ENCODE data around the gene ATP6V1A.
A peak's percentile ranks its signal among the peaks of the same experiment; 100 is the strongest.

The ATP6V1A gene

DNA sequence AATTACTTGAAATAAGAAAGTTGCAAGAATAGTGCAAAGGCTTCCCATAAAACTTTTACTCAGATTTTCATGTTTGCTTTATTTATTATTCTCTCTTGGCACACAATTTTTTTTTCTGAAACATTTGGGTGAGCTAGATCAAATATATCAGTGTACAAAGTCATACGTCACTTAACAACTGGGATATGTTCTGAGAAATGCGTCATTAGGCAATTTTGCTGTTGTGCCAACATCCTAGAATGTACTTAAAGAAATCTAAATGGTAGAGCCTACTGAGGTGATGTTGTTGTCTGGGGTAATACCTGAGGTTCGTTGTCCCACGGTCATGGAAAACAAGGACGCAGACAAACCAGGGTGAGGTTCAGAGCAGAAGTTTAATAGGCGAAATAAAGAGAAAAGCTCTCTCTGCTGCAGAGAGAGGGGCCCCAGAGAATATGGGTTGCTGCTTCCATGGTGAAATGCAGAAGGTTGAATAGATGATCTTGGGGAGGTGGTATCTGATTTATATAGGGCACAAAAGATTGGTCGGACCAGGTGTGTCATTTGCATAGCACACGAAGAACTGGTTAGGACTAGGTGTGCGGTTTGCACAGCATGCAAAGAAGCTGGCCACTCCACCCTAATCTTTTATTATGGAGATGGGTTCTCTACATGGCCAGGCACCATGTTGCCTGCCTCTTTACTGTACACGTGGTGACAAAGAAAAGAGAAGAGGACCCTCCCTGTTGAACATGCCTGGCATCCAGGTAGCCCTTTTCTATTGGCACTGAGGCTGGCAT lies 82.9 kb downstream of the ATP6V1A start:
- peak; percentile 34; the same call in 1 of the 2 replicates for TF ChIP-seq MAX (IDR thresholded peaks at IDR 0.05)
- TF ChIP-seq TAF1 (IDR thresholded peaks at IDR 0.05; ENCODE audit: low read depth): no peak

- TF ChIP-seq, protein P1, sequence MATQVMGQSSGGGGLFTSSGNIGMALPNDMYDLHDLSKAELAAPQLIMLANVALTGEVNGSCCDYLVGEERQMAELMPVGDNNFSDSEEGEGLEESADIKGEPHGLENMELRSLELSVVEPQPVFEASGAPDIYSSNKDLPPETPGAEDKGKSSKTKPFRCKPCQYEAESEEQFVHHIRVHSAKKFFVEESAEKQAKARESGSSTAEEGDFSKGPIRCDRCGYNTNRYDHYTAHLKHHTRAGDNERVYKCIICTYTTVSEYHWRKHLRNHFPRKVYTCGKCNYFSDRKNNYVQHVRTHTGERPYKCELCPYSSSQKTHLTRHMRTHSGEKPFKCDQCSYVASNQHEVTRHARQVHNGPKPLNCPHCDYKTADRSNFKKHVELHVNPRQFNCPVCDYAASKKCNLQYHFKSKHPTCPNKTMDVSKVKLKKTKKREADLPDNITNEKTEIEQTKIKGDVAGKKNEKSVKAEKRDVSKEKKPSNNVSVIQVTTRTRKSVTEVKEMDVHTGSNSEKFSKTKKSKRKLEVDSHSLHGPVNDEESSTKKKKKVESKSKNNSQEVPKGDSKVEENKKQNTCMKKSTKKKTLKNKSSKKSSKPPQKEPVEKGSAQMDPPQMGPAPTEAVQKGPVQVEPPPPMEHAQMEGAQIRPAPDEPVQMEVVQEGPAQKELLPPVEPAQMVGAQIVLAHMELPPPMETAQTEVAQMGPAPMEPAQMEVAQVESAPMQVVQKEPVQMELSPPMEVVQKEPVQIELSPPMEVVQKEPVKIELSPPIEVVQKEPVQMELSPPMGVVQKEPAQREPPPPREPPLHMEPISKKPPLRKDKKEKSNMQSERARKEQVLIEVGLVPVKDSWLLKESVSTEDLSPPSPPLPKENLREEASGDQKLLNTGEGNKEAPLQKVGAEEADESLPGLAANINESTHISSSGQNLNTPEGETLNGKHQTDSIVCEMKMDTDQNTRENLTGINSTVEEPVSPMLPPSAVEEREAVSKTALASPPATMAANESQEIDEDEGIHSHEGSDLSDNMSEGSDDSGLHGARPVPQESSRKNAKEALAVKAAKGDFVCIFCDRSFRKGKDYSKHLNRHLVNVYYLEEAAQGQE (IDR thresholded peaks at IDR 0.05; ENCODE audit: low read depth): no peak
- TF ChIP-seq EP300 (IDR thresholded peaks at IDR 0.05; ENCODE audit: borderline replicate concordance): no peak
- TF ChIP-seq YY1 (IDR thresholded peaks at IDR 0.05; ENCODE audit: low read depth): no peak
- no peak for TF ChIP-seq TCF12 (IDR thresholded peaks at IDR 0.05; ENCODE audit: low read depth)
Measured at GRCh38 chr3:113831103-113831355, 84.2 kb downstream of the ATP6V1A start.

DNA sequence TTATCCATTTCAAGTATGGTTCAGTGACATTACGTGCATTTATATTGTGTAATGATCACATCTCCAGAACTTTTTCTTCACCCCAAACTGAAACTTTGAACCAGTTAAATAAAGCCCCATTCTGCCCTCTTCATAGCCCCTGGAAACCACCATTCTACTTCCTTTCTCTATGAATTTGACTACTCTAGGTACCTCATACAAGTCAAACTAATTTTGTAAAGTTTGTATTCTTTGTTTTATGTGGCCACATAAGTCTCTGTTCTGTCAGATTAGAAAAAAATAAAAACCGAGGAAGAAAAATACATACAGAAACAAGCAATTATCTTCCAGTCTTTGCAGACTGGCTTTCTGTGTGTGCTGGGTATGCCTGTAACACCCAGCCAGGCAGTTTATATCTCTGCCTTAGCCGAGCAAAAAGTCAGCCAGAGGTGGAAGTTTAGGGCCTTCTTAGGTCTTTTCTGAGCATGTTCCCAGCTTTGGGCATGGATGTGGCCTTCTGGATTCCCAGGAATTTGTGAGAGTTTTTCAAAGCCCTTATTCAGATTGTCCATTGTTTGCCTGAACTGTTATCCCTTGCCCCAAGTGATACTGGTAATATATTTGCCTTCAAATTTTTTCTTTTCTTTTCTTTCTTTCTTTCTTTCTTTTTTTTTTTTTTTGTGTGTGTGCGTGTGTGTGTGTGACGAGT lies 85.8 kb downstream of the ATP6V1A start:
- no peak for TF ChIP-seq TCF12 (IDR thresholded peaks at IDR 0.05; ENCODE audit: low read depth)
- TF ChIP-seq CREB1 (IDR thresholded peaks at IDR 0.05; ENCODE audit: low read depth): no peak

DNA sequence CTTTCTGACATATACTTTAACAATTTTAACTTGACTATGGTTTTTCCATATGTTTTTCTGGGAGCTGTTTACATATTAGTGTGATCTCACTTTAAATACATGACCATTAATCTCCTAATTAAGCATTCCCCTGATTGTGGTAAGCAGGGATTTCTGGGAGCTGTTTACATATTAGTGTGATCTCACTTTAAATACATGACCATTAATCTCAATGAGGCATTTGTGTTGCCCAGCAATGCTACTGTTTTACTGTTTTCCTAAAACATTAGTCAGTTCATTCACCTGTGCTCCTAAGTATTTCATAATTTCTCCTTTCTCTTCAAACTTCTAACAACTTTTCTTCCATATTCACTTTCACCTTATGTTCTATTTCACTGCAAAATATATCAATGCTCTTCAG lies 88.1 kb downstream of the ATP6V1A start:
- TF ChIP-seq TAF1 (IDR thresholded peaks at IDR 0.05; ENCODE audit: low read depth): no peak
- no peak for TF ChIP-seq TCF12 (IDR thresholded peaks at IDR 0.05; ENCODE audit: low read depth)
- no peak for TF ChIP-seq FOXM1 (IDR thresholded peaks at IDR 0.05; ENCODE audit: borderline replicate concordance, low read depth)
- TF ChIP-seq RAD21 (IDR thresholded peaks at IDR 0.05; ENCODE audit: low read depth): no peak
- TF ChIP-seq TEAD4 (IDR thresholded peaks at IDR 0.05): no peak
- TF ChIP-seq CREB1 (IDR thresholded peaks at IDR 0.05; ENCODE audit: low read depth): no peak
- TF ChIP-seq EGR1 (IDR thresholded peaks at IDR 0.05): no peak

GRCh38 chr3:113838631-113839209 lies 91.9 kb downstream of the ATP6V1A start, which contains the start of gene GRAMD1C:
Gene GRAMD1C (plus strand): TSS chr3:113838788. CDS start chr3:113838910, 122 bp downstream.
- TF ChIP-seq TAF1 (IDR thresholded peaks at IDR 0.05; ENCODE audit: low read depth) (peak; percentile 26; the same call in 1 of the 2 replicates), RAD21 (IDR thresholded peaks at IDR 0.05; ENCODE audit: low read depth) (peak; percentile 71), TEAD4 (IDR thresholded peaks at IDR 0.05) (no peak), CEBPB (IDR thresholded peaks at IDR 0.05) (no peak), TCF12 (IDR thresholded peaks at IDR 0.05; ENCODE audit: low read depth) (peak; percentile 27; the same call in 1 of the 2 replicates), MAX (IDR thresholded peaks at IDR 0.05) (peak; percentile 46; the same call in 1 of the 2 replicates)
- TF ChIP-seq, protein P1 (IDR thresholded peaks at IDR 0.05; ENCODE audit: low read depth): no peak
- TF ChIP-seq, protein P2, sequence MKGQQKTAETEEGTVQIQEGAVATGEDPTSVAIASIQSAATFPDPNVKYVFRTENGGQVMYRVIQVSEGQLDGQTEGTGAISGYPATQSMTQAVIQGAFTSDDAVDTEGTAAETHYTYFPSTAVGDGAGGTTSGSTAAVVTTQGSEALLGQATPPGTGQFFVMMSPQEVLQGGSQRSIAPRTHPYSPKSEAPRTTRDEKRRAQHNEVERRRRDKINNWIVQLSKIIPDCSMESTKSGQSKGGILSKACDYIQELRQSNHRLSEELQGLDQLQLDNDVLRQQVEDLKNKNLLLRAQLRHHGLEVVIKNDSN (IDR thresholded peaks at IDR 0.05): no peak

DNA sequence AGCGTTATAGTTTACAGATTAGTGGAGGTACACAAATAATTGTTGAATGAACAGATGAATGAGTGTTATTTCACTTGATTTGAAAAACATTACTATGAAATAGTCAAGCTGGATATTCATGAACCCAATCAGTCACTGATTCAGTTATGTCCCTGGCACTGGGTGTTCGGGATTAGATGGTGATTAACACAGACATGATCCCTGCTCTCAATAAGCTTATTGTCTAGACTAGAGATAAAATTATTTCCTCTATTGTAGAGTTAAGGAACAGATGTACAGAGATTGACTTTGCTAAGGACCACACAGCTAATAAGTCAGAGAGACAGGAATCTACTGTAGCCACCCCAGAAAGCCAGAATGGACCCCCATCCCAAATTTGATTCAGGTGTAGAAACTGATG lies 92.7 kb downstream of the ATP6V1A start:
- TF ChIP-seq TEAD4 (IDR thresholded peaks at IDR 0.05) (no peak), FOXM1 (IDR thresholded peaks at IDR 0.05; ENCODE audit: borderline replicate concordance, low read depth) (no peak), NFIC (IDR thresholded peaks at IDR 0.05) (no peak), CREB1 (IDR thresholded peaks at IDR 0.05; ENCODE audit: low read depth) (no peak), TCF12 (IDR thresholded peaks at IDR 0.05; ENCODE audit: low read depth) (no peak), CEBPB (IDR thresholded peaks at IDR 0.05) (no peak), RAD21 (IDR thresholded peaks at IDR 0.05; ENCODE audit: low read depth) (no peak), EGR1 (IDR thresholded peaks at IDR 0.05) (no peak)
- TF ChIP-seq, protein P2 (IDR thresholded peaks at IDR 0.05): no peak

All from Ishikawa (cell line).